Neural progenitor cell (in vitro differentiated cells): ENCODE results near the gene SULT1A2. TPM values are rescaled to one million over a fixed set of nuclear protein-coding genes. Genes with fewer than 3 reads are reported as not detected.

Experiments
- DNase-seq: peaks from one replicate; pipeline ENCODE4 v3.0.0-alpha.2; 2016; ENCODE audit warnings: low spot score
- H2AFZ ChIP-seq: fragments of 200-600 bp; sonication (generic); replicated peaks from 2 replicates; pipeline ENCODE4 v1.6.1; 2016; ENCODE audit warnings: antibody characterized with exemption
- H3F3A ChIP-seq: fragments of 200-600 bp; sonication (generic); 2 replicates; pipeline ENCODE4 v1.6.1; 2016; ENCODE audit warnings: antibody characterized with exemption, low read depth
- H3K27ac ChIP-seq: fragments of 200-600 bp; sonication (generic); 2 replicates; pipeline ENCODE4 v1.5.1; 2016; ENCODE audit warnings: mild to moderate bottlenecking
- H3K27me3 ChIP-seq: fragments of 200-600 bp; sonication (generic); 2 replicates; pipeline ENCODE4 v1.6.1; 2016; ENCODE audit warnings: mild to moderate bottlenecking, moderate library complexity
- H3K36me3 ChIP-seq: fragments of 200-600 bp; sonication (generic); 2 replicates; pipeline ENCODE4 v1.5.1; 2016
- H3K4me1 ChIP-seq: fragments of 200-600 bp; sonication (generic); 2 replicates; pipeline ENCODE4 v1.6.1; 2016; ENCODE audit warnings: mixed run types
- H3K4me2 ChIP-seq: fragments of 200-600 bp; sonication (generic); 2 replicates; pipeline ENCODE4 v1.6.1; 2016
- H3K4me3 ChIP-seq: fragments of 200-600 bp; sonication (generic); 2 replicates; pipeline ENCODE4 v1.5.1; 2016
- H3K79me2 ChIP-seq: fragments of 200-600 bp; sonication (generic); 2 replicates; pipeline ENCODE4 v1.6.1; 2016; ENCODE audit warnings: low read depth
- H3K9ac ChIP-seq: fragments of 200-600 bp; sonication (generic); 2 replicates; pipeline ENCODE4 v1.6.1; 2016
- H3K9me3 ChIP-seq: fragments of 200-600 bp; sonication (generic); 2 replicates; pipeline ENCODE4 v1.5.1; 2016; ENCODE audit warnings: low read depth
- H4K20me1 ChIP-seq: fragments of 200-600 bp; sonication (generic); 2 replicates; pipeline ENCODE4 v1.6.1; 2016; ENCODE audit warnings: low read depth
- H3K27ac Mint-ChIP-seq: 3 replicates; pipeline ENCODE4 v1.8.0; 2021; ENCODE audit warnings: mixed read lengths
- H3K27me3 Mint-ChIP-seq: 2 replicates; pipeline ENCODE4 v1.8.0; 2022; ENCODE audit warnings: low read depth, mild to moderate bottlenecking, inconsistent platforms, moderate library complexity, mixed read lengths; ENCODE audit not compliant: insufficient read depth
- H3K36me3 Mint-ChIP-seq: 3 replicates; pipeline ENCODE4 v1.8.0; 2021; ENCODE audit warnings: mixed read lengths
- H3K4me1 Mint-ChIP-seq: 3 replicates; pipeline ENCODE4 v1.8.0; 2021; ENCODE audit warnings: mixed read lengths
- H3K4me3 Mint-ChIP-seq: 3 replicates; pipeline ENCODE4 v1.8.0; 2021; ENCODE audit warnings: mild to moderate bottlenecking, moderate library complexity, mixed read lengths
- H3K9me3 Mint-ChIP-seq: 3 replicates; pipeline ENCODE4 v1.8.0; 2020; ENCODE audit warnings: mixed read lengths
- EZH2 ChIP-seq: fragments of 200-600 bp; sonication (generic); IDR thresholded peaks from 2 replicates; pipeline ENCODE4 v1.6.1; 2017; ENCODE audit warnings: antibody characterized with exemption, mild to moderate bottlenecking, moderate library complexity
- EZH2phosphoT487 ChIP-seq: fragments of 200-600 bp; sonication (generic); IDR thresholded peaks from 2 replicates; pipeline ENCODE4 v1.6.1; 2017; ENCODE audit warnings: antibody characterized with exemption
- total RNA-seq: library from RNA; depleted of rRNA; stranded (reverse); fragments of >200 nt; gene quantifications from 2 replicates; pipeline ENCODE4 v1.2.3, GENCODE V29; 2015; ENCODE audit warnings: low replicate concordance
- TF ChIP-seq, protein P1 (sequence below): fragments of 200-600 bp; sonication (generic); IDR thresholded peaks from 2 replicates; pipeline ENCODE4 v1.5.1; 2017; ENCODE audit warnings: antibody characterized with exemption, mild to moderate bottlenecking

SULT1A2 gene
- total RNA-seq, 1 donor from 2014 or later = not detected

DNA sequence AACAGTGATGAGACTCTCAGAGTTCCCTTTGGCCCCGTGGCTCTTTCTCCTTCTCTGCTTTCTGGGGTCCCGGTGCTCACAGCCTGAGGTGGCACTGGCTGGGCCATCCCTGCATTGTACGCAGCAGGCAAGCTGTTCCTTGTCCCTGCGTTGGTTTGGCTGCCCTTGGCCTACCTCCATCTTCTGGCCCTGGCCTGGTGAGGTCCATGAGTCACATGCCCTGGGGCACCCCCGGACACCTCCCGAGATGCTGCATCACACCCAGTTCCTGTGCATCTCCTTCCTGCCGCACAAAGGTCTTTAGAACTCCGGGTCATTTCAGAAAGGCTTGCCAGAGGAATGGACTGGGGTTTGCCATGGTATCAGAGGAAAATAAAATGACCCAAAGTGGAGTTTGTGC, 9.5 kb downstream of the SULT1A2 start:
- H3K4me2 ChIP-seq = no peak overlapping the region
- TF ChIP-seq EZH2 = no peak
- TF ChIP-seq, protein P1, sequence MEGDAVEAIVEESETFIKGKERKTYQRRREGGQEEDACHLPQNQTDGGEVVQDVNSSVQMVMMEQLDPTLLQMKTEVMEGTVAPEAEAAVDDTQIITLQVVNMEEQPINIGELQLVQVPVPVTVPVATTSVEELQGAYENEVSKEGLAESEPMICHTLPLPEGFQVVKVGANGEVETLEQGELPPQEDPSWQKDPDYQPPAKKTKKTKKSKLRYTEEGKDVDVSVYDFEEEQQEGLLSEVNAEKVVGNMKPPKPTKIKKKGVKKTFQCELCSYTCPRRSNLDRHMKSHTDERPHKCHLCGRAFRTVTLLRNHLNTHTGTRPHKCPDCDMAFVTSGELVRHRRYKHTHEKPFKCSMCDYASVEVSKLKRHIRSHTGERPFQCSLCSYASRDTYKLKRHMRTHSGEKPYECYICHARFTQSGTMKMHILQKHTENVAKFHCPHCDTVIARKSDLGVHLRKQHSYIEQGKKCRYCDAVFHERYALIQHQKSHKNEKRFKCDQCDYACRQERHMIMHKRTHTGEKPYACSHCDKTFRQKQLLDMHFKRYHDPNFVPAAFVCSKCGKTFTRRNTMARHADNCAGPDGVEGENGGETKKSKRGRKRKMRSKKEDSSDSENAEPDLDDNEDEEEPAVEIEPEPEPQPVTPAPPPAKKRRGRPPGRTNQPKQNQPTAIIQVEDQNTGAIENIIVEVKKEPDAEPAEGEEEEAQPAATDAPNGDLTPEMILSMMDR = no peak
- TF ChIP-seq EZH2phosphoT487 = no peak
- Mint-ChIP-seq H3K4me1 (no peaks in the 10 kb centered on the region), H3K27me3 (no peaks in the 10 kb centered on the region), H3K36me3 (peaks cover 14% of the 10 kb centered on the region), H3K4me3 (no peak overlapping the region), H3K9me3 (no peaks in the 10 kb centered on the region), H3K27ac (peak overlapping the region; percentile 11)
- no peaks in the 10 kb centered on the region for H4K20me1 ChIP-seq
- no peak for DNase-seq
- no peak overlapping the region for H3K27ac ChIP-seq
- H3K4me3 ChIP-seq = no peak overlapping the region
- H3K4me1 ChIP-seq = no peaks in the 10 kb centered on the region
- H2AFZ ChIP-seq = no peak overlapping the region
- H3K27me3 ChIP-seq = no peaks in the 10 kb centered on the region
- no peaks in the 10 kb centered on the region for H3K79me2 ChIP-seq
- no peaks in the 10 kb centered on the region for H3F3A ChIP-seq
- no peaks in the 10 kb centered on the region for H3K36me3 ChIP-seq
- H3K9ac ChIP-seq = no peak overlapping the region
- H3K9me3 ChIP-seq = no peaks in the 10 kb centered on the region

DNA sequence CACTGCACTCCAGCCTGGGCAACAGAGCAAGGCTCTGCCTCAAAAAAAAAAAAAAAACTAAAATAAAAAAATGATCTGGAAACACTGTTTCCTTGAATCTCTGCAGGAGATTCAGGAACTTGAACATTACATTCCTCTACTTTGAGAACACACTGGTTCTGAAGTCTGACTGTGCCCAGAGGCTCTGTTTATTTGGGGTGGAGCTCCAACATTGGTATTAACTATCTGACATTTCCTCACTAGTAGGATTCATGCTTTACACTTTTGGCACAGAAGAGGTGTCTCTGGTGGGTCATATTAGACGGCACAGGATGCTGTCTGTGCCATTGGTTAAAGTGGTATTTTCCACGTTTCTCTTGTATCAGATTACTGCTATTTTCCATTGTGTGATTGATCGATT, 10.4 kb downstream of the SULT1A2 start:
- no peaks in the 10 kb centered on the region for H3F3A ChIP-seq
- H4K20me1 ChIP-seq = no peaks in the 10 kb centered on the region
- H3K4me3 Mint-ChIP-seq = no peak overlapping the region
- H3K9me3 ChIP-seq = no peaks in the 10 kb centered on the region
- no peaks in the 10 kb centered on the region for H3K4me1 ChIP-seq
- TF ChIP-seq, protein P1 = no peak
- TF ChIP-seq EZH2 (no peak), EZH2phosphoT487 (no peak)
- no peaks in the 10 kb centered on the region for H3K79me2 ChIP-seq
- H3K36me3 Mint-ChIP-seq = peaks cover 19% of the 10 kb centered on the region
- H3K4me2 ChIP-seq = no peak overlapping the region
- no peak overlapping the region for H2AFZ ChIP-seq
- no peaks in the 10 kb centered on the region for H3K27me3 ChIP-seq
- no peak overlapping the region for H3K27ac ChIP-seq
- no peak overlapping the region for H3K4me3 ChIP-seq
- no peaks in the 10 kb centered on the region for H3K36me3 ChIP-seq
- no peaks in the 10 kb centered on the region for H3K4me1 Mint-ChIP-seq
- H3K9me3 Mint-ChIP-seq = no peaks in the 10 kb centered on the region
- no peaks in the 10 kb centered on the region for H3K27me3 Mint-ChIP-seq
- DNase-seq = no peak
- no peak overlapping the region for H3K27ac Mint-ChIP-seq
- no peak overlapping the region for H3K9ac ChIP-seq

DNA sequence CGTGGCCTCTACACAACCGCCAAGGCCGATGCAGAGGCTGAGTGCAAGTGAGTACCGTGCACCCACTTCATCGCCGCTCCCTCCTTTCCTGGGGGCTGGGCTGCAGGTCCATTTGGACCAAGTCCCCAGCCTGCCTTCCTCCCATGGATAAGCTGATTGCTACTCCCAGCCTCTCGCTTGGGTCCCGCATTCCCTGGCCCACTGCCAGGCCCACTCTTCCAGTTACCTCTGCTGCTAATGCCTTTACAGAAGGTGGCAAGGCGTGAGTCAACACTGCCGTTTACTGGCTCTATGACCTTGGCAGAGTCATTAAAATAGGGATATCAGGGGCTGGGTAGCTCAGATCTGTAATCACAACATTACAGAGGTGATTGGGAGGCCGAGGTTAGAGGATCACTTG, 11.2 kb downstream of the SULT1A2 start:
- DNase-seq = no peak
- no peaks in the 10 kb centered on the region for H3K4me1 Mint-ChIP-seq
- peaks cover 24% of the 10 kb centered on the region for H3K36me3 Mint-ChIP-seq
- Histone ChIP-seq H3K27ac (no peak overlapping the region), H3K9ac (no peak overlapping the region), H3K9me3 (no peaks in the 10 kb centered on the region), H3K4me3 (no peak overlapping the region), H3K36me3 (no peaks in the 10 kb centered on the region), H3K79me2 (no peaks in the 10 kb centered on the region), H3K4me2 (no peak overlapping the region), H2AFZ (no peak overlapping the region), H4K20me1 (no peaks in the 10 kb centered on the region), H3F3A (no peaks in the 10 kb centered on the region), H3K27me3 (no peaks in the 10 kb centered on the region), H3K4me1 (no peaks in the 10 kb centered on the region)
- TF ChIP-seq EZH2 (no peak), EZH2phosphoT487 (no peak)
- TF ChIP-seq, protein P1 = no peak
- H3K9me3 Mint-ChIP-seq = no peaks in the 10 kb centered on the region
- no peak overlapping the region for H3K4me3 Mint-ChIP-seq
- H3K27me3 Mint-ChIP-seq = no peaks in the 10 kb centered on the region
- no peak overlapping the region for H3K27ac Mint-ChIP-seq
